Measurements from ENCODE around the gene GPAT2.
"Not testable (repeated sequence)": the region's sequence is repeated elsewhere in the genome, so short reads cannot be mapped to it uniquely, and the experiment has no call there.

Gene GPAT2, protein sequence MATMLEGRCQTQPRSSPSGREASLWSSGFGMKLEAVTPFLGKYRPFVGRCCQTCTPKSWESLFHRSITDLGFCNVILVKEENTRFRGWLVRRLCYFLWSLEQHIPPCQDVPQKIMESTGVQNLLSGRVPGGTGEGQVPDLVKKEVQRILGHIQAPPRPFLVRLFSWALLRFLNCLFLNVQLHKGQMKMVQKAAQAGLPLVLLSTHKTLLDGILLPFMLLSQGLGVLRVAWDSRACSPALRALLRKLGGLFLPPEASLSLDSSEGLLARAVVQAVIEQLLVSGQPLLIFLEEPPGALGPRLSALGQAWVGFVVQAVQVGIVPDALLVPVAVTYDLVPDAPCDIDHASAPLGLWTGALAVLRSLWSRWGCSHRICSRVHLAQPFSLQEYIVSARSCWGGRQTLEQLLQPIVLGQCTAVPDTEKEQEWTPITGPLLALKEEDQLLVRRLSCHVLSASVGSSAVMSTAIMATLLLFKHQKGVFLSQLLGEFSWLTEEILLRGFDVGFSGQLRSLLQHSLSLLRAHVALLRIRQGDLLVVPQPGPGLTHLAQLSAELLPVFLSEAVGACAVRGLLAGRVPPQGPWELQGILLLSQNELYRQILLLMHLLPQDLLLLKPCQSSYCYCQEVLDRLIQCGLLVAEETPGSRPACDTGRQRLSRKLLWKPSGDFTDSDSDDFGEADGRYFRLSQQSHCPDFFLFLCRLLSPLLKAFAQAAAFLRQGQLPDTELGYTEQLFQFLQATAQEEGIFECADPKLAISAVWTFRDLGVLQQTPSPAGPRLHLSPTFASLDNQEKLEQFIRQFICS

DNA sequence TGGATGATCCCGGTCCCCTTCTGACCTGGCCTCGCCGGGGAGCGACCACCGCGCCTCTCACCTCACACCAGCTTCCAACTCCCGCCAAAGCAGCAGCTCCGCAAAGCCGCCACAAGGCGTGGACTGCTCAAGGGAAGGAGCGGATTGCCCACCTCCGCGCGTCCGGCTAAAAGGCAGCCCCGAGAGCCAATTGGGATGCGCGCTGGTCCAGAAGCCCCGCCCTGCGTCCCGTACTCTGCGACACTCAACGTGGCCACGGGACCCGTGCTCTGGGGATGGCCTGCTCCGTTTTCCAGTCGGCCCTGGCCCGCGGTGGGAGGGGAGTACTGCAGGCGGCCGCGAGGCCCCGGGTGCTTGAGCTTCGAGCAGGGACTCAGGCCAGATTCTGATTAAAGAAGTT is at the start of gene GPAT2:
Gene GPAT2 (minus strand): TSS at position 125 of the 400 bp plus-strand sequence. CDS start 2,557 bp downstream, outside the sequence.
- in situ Hi-C loops (cut with HindIII; ENCODE audit: low pct_ligation_motif_present, low pct_unique_long_range_greater_than_20kb, low sequenced_read_pairs); DNase-seq: not testable (repeated sequence)

GRCh38 chr2:96083989-96084857 is 49.5 kb upstream of the GPAT2 start:
- no peak for DNase-seq
- in situ Hi-C loops (cut with HindIII; ENCODE audit: low pct_ligation_motif_present, low pct_unique_long_range_greater_than_20kb, low sequenced_read_pairs): no loop called here

DNA sequence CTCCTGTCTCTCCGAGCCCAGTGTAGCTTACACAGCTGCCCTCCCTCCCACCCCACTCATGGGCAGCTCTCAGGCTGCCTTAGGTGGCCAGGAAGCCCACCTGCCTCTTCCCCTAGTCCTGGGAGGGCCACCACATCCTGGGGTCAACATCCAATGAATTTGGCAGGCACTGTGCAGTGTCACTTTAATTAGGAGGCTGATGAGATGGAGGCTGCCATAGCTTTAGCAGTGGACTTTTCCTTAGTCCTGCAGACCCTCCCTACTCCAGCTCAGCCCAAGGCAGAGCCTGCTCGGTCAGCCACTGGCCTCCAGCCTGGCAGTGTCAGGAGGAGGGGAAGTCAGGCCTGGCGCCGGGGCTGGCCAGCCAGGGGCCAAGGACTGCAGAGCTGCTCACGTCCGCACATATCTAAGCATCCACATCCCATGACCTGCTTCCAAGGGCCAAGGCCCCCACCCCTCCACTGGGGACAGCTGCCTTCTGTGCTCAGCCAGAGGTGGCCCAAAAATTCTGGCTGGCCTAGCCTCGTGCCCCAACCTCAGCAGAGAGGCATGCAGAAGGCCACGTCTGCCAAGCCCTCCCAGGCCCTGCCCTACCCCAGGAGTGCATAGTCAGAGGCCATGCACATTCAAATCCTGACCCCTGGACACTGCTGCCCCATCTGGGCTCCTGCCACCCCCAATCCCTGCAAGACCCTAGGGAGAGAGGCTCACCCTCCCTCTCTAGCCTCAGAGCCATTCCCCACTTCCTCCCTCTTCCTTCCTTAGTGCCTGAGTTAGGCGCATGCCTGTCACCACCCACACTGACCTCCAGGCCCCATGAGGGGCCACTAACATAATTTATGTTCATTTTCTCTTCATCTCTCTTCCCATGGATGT is 48.6 kb upstream of the GPAT2 start:
- in situ Hi-C loops (cut with HindIII; ENCODE audit: low pct_ligation_motif_present, low pct_unique_long_range_greater_than_20kb, low sequenced_read_pairs): no loop called here
- DNase-seq: no peak

GRCh38 chr2:96082211-96083063 is 47.7 kb upstream of the GPAT2 start:
- no peak for DNase-seq
- in situ Hi-C loops (cut with HindIII; ENCODE audit: low pct_ligation_motif_present, low pct_unique_long_range_greater_than_20kb, low sequenced_read_pairs): no loop called here

DNA sequence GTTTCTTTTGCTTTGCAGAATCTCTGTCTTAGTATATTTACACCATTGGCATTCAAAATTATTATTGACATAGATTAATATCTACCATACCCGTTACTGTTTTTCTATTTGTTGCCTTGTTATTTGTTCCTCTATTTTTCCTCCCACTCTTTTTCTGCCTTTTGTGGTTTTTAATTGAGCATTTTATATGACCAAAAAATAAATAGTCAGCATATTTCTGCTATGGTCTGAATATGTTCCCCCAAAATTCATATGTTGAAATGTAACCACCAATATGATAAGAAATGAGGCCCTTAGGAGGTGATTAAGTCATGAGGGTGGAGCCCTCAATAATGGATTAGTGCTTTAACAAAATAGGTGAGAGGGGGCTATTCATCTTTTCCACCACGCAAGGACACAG is 46.3 kb upstream of the GPAT2 start:
- in situ Hi-C loops (cut with HindIII; ENCODE audit: low pct_ligation_motif_present, low pct_unique_long_range_greater_than_20kb, low sequenced_read_pairs): no loop called here
- DNase-seq: no peak

GRCh38 chr2:96075199-96075771 is 40.6 kb upstream of the GPAT2 start:
- no peak for DNase-seq
- in situ Hi-C loops (cut with HindIII; ENCODE audit: low pct_ligation_motif_present, low pct_unique_long_range_greater_than_20kb, low sequenced_read_pairs): no loop called here

GRCh38 chr2:96074156-96074555 is 39.4 kb upstream of the GPAT2 start:
- in situ Hi-C loops (cut with HindIII; ENCODE audit: low pct_ligation_motif_present, low pct_unique_long_range_greater_than_20kb, low sequenced_read_pairs): no loop called here

DNA sequence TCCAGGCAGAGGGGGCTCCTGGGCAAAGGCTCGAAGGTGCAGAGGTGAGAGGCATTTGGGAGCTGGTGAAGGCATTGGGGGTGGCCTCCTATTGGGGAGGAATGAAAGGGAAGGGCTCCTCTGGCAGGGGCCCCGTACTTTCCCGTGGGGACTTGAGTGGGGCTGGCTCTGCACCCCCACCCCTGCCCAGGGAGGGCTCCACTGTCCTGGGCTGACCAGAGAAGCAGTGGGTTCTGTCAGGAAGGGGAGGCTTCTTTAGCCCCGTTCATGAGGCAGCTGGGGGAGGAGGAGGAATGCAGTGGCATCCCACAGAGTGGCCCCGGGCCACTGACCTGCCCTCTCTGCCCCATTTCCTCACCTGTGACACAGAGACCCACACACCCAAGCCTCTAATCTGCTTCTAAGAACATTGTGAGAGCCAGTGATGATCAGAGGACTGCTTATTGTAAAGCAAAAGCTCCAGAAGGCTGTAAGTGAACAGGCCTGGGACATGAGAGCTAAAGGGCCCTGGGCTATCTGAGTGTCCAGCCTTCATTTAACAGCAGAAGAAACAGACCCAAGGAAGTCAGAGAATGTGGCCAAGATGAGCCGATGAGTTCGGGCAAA is 38.6 kb upstream of the GPAT2 start:
- in situ Hi-C loops (cut with HindIII; ENCODE audit: low pct_ligation_motif_present, low pct_unique_long_range_greater_than_20kb, low sequenced_read_pairs): no loop called here
- DNase-seq: no peak

More at GRCh38 chr2:96074156-96074555, 39.4 kb upstream of the GPAT2 start:
- no peak for DNase-seq

- in situ Hi-C loops (cut with HindIII; ENCODE audit: low pct_ligation_motif_present, low pct_unique_long_range_greater_than_20kb, low sequenced_read_pairs): no loop called here
- no peak for DNase-seq
Observed at GRCh38 chr2:96072746-96073145, 38.0 kb upstream of the GPAT2 start.

DNA sequence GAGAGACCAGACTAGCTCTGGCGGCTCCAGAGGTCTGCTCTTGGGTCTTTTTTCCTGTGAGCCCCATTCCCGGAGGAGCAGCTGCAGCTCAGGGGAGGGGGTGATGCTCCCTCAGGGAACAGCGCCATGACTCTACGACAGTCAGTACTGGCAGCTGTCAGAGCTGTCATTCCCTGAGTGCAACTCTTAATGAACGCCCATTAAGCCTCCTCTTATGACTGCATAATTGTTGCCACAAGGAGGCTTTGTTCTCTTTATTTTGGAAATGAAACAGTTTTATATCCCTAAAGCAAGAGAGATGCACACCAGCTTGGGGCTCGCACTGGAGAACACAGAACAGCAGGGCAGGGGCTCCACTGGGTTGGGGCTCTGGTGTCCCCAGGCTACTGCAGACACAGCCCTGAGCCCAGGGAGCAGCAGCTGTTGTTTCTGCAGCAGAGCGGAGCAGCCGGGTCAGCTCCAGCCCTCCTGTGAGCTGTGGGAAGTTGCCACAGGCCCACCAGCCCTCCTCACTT is 37.3 kb upstream of the GPAT2 start:
- DNase-seq: not testable (repeated sequence)

GRCh38 chr2:96071087-96071976 is 36.6 kb upstream of the GPAT2 start:
- DNase-seq; in situ Hi-C loops (cut with HindIII; ENCODE audit: low pct_ligation_motif_present, low pct_unique_long_range_greater_than_20kb, low sequenced_read_pairs): not testable (repeated sequence)

More for the DNA sequence above, 37.3 kb upstream of the GPAT2 start:
- in situ Hi-C loops (cut with HindIII; ENCODE audit: low pct_ligation_motif_present, low pct_unique_long_range_greater_than_20kb, low sequenced_read_pairs): not testable (repeated sequence)

- in situ Hi-C loops (cut with HindIII; ENCODE audit: low pct_ligation_motif_present, low pct_unique_long_range_greater_than_20kb, low sequenced_read_pairs); DNase-seq: not testable (repeated sequence)
Observed at GRCh38 chr2:96070351-96070750, 35.6 kb upstream of the GPAT2 start.

DNA sequence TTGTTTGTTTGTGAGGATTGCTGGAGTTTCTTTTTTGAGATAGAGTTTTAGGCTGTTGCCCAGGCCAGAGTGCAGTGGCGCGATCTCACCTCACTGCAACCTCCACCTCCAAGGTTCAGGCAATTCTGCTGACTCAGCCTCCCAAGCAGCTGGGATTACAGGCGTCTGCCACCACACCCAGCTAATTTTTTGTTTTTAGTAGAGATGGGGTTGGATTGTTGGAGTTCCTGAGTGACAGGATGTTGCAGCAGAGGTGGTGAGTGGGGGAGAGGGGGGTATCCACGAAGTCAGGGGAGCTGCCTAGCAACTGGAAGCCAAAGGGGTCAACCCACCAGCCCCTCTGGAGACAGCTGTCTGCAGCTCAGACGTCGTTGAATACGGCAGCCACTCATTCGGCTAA is 35.2 kb upstream of the GPAT2 start:
- in situ Hi-C loops (cut with HindIII; ENCODE audit: low pct_ligation_motif_present, low pct_unique_long_range_greater_than_20kb, low sequenced_read_pairs); DNase-seq: not testable (repeated sequence)

DNA sequence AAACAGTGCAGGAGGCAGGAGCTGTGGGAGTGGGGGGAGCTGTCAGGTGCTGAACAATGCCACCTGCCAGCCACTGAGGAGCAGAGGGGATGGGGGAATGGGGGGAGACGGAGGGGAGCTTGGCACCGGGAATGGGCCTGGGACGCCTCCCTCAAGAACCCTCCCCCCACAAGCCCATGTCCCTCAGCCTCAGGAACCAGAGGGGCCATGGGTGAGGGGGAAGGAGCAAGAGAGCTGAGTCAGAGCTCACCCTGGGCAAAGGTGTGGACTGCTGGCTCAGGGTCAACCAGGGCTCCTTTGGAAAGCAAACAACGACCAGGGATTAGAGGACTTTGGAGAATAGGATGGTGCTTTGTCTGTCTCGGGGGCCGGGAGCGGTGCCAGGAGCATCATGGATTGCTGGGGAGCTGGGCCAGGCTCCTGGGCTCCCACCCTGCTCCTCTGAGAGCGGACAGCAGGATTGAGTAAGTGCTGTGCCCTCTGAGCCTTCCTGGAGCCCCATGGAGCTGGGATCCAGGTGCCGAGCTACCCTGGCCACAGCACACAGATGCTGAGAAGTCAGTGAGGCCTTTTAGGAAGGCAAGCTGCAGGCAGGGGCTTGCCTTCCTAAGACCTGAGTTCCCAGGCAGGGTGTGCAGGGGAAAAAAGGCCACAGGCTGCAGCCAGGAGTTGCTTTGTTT is 33.3 kb upstream of the GPAT2 start:
- DNase-seq; in situ Hi-C loops (cut with HindIII; ENCODE audit: low pct_ligation_motif_present, low pct_unique_long_range_greater_than_20kb, low sequenced_read_pairs): not testable (repeated sequence)
